GM23338 (cell line): ENCODE data around the gene SVOPL. TPM values are rescaled to one million over a fixed set of nuclear protein-coding genes. Genes with fewer than 3 reads are reported as not detected.

Source experiments
- ATAC-seq: fragments of 200-7000 bp; cut with Tn5 transposase; 3 replicates; pipeline ENCODE4 v1.9.1; 2020
- DNase-seq: peaks from one replicate; pipeline ENCODE4 v3.0.0-alpha.2; 2015; ENCODE audit warnings: low spot score
- H2AFZ ChIP-seq: fragments of 200-600 bp; sonication (generic); 2 replicates; pipeline ENCODE4 v1.8.0; 2016; ENCODE audit warnings: antibody characterized with exemption, mild to moderate bottlenecking, moderate library complexity
- H3F3A ChIP-seq: fragments of 200-600 bp; sonication (generic); replicated peaks from 2 replicates; pipeline ENCODE4 v1.8.0; 2017; ENCODE audit warnings: antibody characterized with exemption, mixed run types, low read depth
- H3K27ac ChIP-seq: fragments of 200-600 bp; sonication (generic); 2 replicates; pipeline ENCODE4 v1.6.1; 2016; ENCODE audit warnings: low read depth
- H3K27me3 ChIP-seq: fragments of 200-600 bp; sonication (generic); 2 replicates; pipeline ENCODE4 v1.8.0; 2016; ENCODE audit warnings: mild to moderate bottlenecking, mixed run types, moderate library complexity; ENCODE audit not compliant: insufficient read depth
- H3K36me3 ChIP-seq: fragments of 200-600 bp; sonication (generic); 2 replicates; pipeline ENCODE4 v1.8.0; 2016; ENCODE audit warnings: mild to moderate bottlenecking; ENCODE audit not compliant: insufficient read depth
- H3K4me1 ChIP-seq: fragments of 200-600 bp; sonication (generic); 2 replicates; pipeline ENCODE4 v1.8.0; 2016; ENCODE audit warnings: mild to moderate bottlenecking, moderate library complexity; ENCODE audit not compliant: insufficient read depth
- H3K4me2 ChIP-seq: fragments of 200-600 bp; sonication (generic); 2 replicates; pipeline ENCODE4 v1.7.1; 2017; ENCODE audit warnings: mixed run types
- H3K4me3 ChIP-seq: fragments of 200-600 bp; sonication (generic); 2 replicates; pipeline ENCODE4 v1.6.1; 2016; ENCODE audit warnings: mixed run types
- H3K79me2 ChIP-seq: fragments of 200-600 bp; sonication (generic); replicated peaks from 2 replicates; pipeline ENCODE4 v1.8.0; 2017; ENCODE audit warnings: mild to moderate bottlenecking; ENCODE audit not compliant: insufficient read depth
- H3K9me2 ChIP-seq: fragments of 200-600 bp; sonication (generic); 2 replicates; pipeline ENCODE4 v1.8.0; 2017; ENCODE audit not compliant: insufficient read depth
- H4K20me1 ChIP-seq: fragments of 200-600 bp; sonication (generic); replicated peaks from 2 replicates; pipeline ENCODE4 v1.8.0; 2017; ENCODE audit warnings: mild to moderate bottlenecking; ENCODE audit not compliant: insufficient read depth
- H3K27ac Mint-ChIP-seq: 2 replicates; pipeline ENCODE4 v1.8.0; 2020; ENCODE audit warnings: inconsistent platforms, mild to moderate bottlenecking, moderate library complexity, mixed read lengths
- H3K27me3 Mint-ChIP-seq: 3 replicates; pipeline ENCODE4 v1.8.0; 2022; ENCODE audit warnings: low read depth, mild to moderate bottlenecking, moderate library complexity, mixed read lengths, inconsistent platforms; ENCODE audit not compliant: insufficient read depth, poor library complexity
- H3K36me3 Mint-ChIP-seq: 3 replicates; pipeline ENCODE4 v1.8.0; 2021; ENCODE audit warnings: low read depth, mild to moderate bottlenecking, inconsistent platforms, moderate library complexity, mixed read lengths
- H3K4me1 Mint-ChIP-seq: 3 replicates; pipeline ENCODE4 v1.8.0; 2020; ENCODE audit warnings: mild to moderate bottlenecking, inconsistent platforms, mixed read lengths
- H3K4me3 Mint-ChIP-seq: 3 replicates; pipeline ENCODE4 v1.8.0; 2021; ENCODE audit warnings: moderate library complexity, mild to moderate bottlenecking, inconsistent platforms, mixed read lengths
- H3K9me3 Mint-ChIP-seq: 3 replicates; pipeline ENCODE4 v1.8.0; 2020; ENCODE audit warnings: moderate library complexity, mild to moderate bottlenecking, inconsistent platforms, mixed read lengths
- EZH2 ChIP-seq: fragments of 200-600 bp; sonication (generic); IDR thresholded peaks from one replicate; pipeline ENCODE4 v1.8.0; 2017; ENCODE audit warnings: antibody characterized with exemption, mild to moderate bottlenecking, low read depth; ENCODE audit not compliant: unreplicated experiment
- NANOG ChIP-seq: IDR thresholded peaks from 2 replicates; pipeline ENCODE4 v1.6.1; 2016; ENCODE audit warnings: antibody characterized with exemption, borderline replicate concordance
- POLR2AphosphoS5 ChIP-seq: IDR thresholded peaks from 2 replicates; pipeline ENCODE4 v1.6.1; 2016; ENCODE audit warnings: antibody characterized with exemption, low read depth
- STAT1 ChIP-seq: IDR thresholded peaks from one replicate; pipeline ENCODE4 v1.6.1; 2016; ENCODE audit warnings: antibody characterized with exemption; ENCODE audit not compliant: unreplicated experiment
- ZNF114 ChIP-seq: fragments of 250-450 bp; sonication (Bioruptor Pico); IDR thresholded peaks from 2 replicates; pipeline ENCODE4 v1.5.0; 2020; ENCODE audit warnings: mild to moderate bottlenecking, moderate library complexity
- polyA plus RNA-seq: library from polyadenylated mRNA; unstranded; fragments of >200 nt; fragmentation: Nextera tagmentation; extraction: Ambion mirVana; gene quantifications from 2 replicates; pipeline ENCODE4 v1.2.1, GENCODE V29; 2016
- total RNA-seq: library from RNA; depleted of rRNA; stranded (reverse); fragments of >200 nt; shearing (Covaris generic); gene quantifications from 2 replicates; pipeline ENCODE4 v1.2.3, GENCODE V29; 2014
- TF ChIP-seq, protein P1 (sequence below): fragments of 250-450 bp; sonication (Bioruptor Pico); IDR thresholded peaks from 2 replicates; pipeline ENCODE4 v1.5.0; 2020; ENCODE audit warnings: mild to moderate bottlenecking, moderate library complexity
- TF ChIP-seq, protein P2 (sequence below): IDR thresholded peaks from one replicate; pipeline ENCODE4 v1.6.1; 2018; ENCODE audit warnings: antibody characterized with exemption; ENCODE audit not compliant: unreplicated experiment

Gene SVOPL
- total and polyA plus RNA-seq, 2 experiments from 2014 or later = 1.4 to 2.1 TPM

DNA sequence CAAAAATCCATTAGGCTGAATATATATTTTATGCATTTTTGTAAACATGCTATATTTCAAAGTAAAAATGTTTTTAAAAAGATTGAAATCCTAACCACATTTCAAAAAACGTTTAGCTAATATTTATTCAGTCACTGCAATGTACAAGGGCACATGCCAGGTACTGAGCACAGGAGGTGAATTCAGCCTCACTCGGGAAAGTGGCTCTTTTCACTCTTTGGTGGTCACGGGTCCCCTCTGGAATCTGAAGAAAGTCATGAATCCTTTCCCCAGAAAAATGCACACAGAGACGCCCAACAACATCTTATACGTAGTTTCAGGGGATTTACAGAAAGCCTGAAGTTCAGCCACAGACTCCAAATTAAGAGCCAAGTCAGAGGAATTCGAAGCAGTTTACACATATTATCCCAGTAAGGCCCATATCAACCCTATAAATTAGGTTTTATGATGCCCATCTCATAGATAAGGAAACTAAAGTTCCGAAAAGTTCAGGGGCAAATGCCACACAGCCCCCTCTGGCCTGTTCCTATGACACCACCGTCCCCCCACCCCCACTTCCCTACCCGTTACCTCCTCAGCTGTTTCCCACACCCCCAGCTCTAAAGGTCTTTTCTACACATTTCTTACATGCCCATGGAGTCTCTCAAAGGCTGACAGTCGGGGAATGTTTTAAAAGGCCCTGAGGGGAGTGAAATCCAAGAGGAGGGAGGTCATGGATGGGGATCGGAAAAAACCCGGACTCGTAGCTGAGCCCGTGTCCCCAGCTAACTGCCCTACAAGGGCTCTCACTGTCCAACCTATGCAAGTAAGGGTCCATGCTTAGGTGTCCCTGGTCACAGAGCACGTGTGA lies 9.6 kb upstream of the SVOPL start:
- Mint-ChIP-seq H3K4me3 (no peak overlapping the region), H3K4me1 (no peaks in the 10 kb centered on the region), H3K27ac (no peak overlapping the region), H3K9me3 (peaks cover 3% of the 10 kb centered on the region; the same call in 2 of the 3 replicates), H3K27me3 (no peaks in the 10 kb centered on the region), H3K36me3 (no peaks in the 10 kb centered on the region)
- H3K36me3 ChIP-seq = no peaks in the 10 kb centered on the region
- DNase-seq (no peak), ATAC-seq (no peak)
- no peaks in the 10 kb centered on the region for H3K27me3 ChIP-seq
- H3K4me2 ChIP-seq = no peak overlapping the region
- TF ChIP-seq STAT1 = no peak
- TF ChIP-seq NANOG = no peak
- TF ChIP-seq, protein P1, sequence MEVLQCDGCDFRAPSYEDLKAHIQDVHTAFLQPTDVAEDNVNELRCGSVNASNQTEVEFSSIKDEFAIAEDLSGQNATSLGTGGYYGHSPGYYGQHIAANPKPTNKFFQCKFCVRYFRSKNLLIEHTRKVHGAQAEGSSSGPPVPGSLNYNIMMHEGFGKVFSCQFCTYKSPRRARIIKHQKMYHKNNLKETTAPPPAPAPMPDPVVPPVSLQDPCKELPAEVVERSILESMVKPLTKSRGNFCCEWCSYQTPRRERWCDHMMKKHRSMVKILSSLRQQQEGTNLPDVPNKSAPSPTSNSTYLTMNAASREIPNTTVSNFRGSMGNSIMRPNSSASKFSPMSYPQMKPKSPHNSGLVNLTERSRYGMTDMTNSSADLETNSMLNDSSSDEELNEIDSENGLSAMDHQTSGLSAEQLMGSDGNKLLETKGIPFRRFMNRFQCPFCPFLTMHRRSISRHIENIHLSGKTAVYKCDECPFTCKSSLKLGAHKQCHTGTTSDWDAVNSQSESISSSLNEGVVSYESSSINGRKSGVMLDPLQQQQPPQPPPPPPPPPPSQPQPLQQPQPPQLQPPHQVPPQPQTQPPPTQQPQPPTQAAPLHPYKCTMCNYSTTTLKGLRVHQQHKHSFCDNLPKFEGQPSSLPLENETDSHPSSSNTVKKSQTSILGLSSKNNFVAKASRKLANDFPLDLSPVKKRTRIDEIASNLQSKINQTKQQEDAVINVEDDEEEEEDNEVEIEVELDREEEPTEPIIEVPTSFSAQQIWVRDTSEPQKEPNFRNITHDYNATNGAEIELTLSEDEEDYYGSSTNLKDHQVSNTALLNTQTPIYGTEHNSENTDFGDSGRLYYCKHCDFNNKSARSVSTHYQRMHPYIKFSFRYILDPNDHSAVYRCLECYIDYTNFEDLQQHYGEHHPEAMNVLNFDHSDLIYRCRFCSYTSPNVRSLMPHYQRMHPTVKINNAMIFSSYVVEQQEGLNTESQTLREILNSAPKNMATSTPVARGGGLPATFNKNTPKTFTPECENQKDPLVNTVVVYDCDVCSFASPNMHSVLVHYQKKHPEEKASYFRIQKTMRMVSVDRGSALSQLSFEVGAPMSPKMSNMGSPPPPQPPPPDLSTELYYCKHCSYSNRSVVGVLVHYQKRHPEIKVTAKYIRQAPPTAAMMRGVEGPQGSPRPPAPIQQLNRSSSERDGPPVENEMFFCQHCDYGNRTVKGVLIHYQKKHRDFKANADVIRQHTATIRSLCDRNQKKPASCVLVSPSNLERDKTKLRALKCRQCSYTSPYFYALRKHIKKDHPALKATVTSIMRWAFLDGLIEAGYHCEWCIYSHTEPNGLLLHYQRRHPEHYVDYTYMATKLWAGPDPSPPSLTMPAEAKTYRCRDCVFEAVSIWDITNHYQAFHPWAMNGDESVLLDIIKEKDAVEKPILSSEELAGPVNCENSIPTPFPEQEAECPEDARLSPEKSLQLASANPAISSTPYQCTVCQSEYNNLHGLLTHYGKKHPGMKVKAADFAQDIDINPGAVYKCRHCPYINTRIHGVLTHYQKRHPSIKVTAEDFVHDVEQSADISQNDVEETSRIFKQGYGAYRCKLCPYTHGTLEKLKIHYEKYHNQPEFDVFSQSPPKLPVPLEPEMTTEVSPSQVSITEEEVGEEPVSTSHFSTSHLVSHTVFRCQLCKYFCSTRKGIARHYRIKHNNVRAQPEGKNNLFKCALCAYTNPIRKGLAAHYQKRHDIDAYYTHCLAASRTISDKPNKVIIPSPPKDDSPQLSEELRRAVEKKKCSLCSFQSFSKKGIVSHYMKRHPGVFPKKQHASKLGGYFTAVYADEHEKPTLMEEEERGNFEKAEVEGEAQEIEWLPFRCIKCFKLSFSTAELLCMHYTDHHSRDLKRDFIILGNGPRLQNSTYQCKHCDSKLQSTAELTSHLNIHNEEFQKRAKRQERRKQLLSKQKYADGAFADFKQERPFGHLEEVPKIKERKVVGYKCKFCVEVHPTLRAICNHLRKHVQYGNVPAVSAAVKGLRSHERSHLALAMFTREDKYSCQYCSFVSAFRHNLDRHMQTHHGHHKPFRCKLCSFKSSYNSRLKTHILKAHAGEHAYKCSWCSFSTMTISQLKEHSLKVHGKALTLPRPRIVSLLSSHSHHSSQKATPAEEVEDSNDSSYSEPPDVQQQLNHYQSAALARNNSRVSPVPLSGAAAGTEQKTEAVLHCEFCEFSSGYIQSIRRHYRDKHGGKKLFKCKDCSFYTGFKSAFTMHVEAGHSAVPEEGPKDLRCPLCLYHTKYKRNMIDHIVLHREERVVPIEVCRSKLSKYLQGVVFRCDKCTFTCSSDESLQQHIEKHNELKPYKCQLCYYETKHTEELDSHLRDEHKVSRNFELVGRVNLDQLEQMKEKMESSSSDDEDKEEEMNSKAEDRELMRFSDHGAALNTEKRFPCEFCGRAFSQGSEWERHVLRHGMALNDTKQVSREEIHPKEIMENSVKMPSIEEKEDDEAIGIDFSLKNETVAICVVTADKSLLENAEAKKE (CRISPR knock-in tag) = no peak
- no peak for TF ChIP-seq POLR2AphosphoS5
- TF ChIP-seq ZNF114 (CRISPR knock-in tag) = no peak
- TF ChIP-seq EZH2 = no peak
- TF ChIP-seq, protein P2, sequence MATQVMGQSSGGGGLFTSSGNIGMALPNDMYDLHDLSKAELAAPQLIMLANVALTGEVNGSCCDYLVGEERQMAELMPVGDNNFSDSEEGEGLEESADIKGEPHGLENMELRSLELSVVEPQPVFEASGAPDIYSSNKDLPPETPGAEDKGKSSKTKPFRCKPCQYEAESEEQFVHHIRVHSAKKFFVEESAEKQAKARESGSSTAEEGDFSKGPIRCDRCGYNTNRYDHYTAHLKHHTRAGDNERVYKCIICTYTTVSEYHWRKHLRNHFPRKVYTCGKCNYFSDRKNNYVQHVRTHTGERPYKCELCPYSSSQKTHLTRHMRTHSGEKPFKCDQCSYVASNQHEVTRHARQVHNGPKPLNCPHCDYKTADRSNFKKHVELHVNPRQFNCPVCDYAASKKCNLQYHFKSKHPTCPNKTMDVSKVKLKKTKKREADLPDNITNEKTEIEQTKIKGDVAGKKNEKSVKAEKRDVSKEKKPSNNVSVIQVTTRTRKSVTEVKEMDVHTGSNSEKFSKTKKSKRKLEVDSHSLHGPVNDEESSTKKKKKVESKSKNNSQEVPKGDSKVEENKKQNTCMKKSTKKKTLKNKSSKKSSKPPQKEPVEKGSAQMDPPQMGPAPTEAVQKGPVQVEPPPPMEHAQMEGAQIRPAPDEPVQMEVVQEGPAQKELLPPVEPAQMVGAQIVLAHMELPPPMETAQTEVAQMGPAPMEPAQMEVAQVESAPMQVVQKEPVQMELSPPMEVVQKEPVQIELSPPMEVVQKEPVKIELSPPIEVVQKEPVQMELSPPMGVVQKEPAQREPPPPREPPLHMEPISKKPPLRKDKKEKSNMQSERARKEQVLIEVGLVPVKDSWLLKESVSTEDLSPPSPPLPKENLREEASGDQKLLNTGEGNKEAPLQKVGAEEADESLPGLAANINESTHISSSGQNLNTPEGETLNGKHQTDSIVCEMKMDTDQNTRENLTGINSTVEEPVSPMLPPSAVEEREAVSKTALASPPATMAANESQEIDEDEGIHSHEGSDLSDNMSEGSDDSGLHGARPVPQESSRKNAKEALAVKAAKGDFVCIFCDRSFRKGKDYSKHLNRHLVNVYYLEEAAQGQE = no peak
- H3K79me2 ChIP-seq = no peaks in the 10 kb centered on the region
- H3K9me2 ChIP-seq = no peaks in the 10 kb centered on the region
- no peak overlapping the region for H3K4me3 ChIP-seq
- H2AFZ ChIP-seq = no peak overlapping the region; the same call in 1 of the 2 replicates
- no peaks in the 10 kb centered on the region for H3F3A ChIP-seq
- no peaks in the 10 kb centered on the region for H3K4me1 ChIP-seq
- H4K20me1 ChIP-seq = no peaks in the 10 kb centered on the region
- H3K27ac ChIP-seq = no peak overlapping the region
